Activated B cell treated with CpG ODN at 0.5 μM for 24 hours (primary cell): ENCODE results near the gene SH3D19. TPM values are rescaled to one million over a fixed set of nuclear protein-coding genes. Genes with fewer than 3 reads are reported as not detected.

Experiments
- ATAC-seq: fragments of 200-7000 bp; cut with Tn5 transposase; one replicate; pipeline ENCODE4 v1.10.0; 2021; ENCODE audit warnings: low read depth, mild to moderate bottlenecking, moderate library complexity
- CTCF ChIA-PET: fragments of 350-600 bp; sonication (Branson Sonifier 250); formaldehyde crosslinking; loops from one replicate; lab custom pipeline; 2021; ENCODE audit warnings: antibody characterized with exemption; lab: Charles Lee
- POLR2A ChIA-PET: fragments of 350-600 bp; sonication (Branson Sonifier 250); formaldehyde crosslinking; loops from one replicate; lab custom pipeline; 2021; ENCODE audit warnings: antibody characterized with exemption; lab: Charles Lee
- DNase-seq: peaks from one replicate; pipeline ENCODE4 v3.0.0; 2022
- H3K27ac Mint-ChIP-seq: one replicate; pipeline ENCODE4 v1.8.0; 2020; ENCODE audit warnings: mixed read lengths
- H3K27me3 Mint-ChIP-seq: one replicate; pipeline ENCODE4 v1.8.0; 2021; ENCODE audit warnings: mixed read lengths
- H3K36me3 Mint-ChIP-seq: one replicate; pipeline ENCODE4 v1.8.0; 2021; ENCODE audit warnings: low read depth, mixed read lengths
- H3K4me1 Mint-ChIP-seq: one replicate; pipeline ENCODE4 v1.8.0; 2021; ENCODE audit warnings: mixed read lengths
- H3K4me3 Mint-ChIP-seq: one replicate; pipeline ENCODE4 v1.8.0; 2020; ENCODE audit warnings: mild to moderate bottlenecking, mixed read lengths
- H3K9me3 Mint-ChIP-seq: one replicate; pipeline ENCODE4 v1.8.0; 2020; ENCODE audit warnings: mixed read lengths
- CTCF ChIP-seq: fragments of 200-600 bp; IDR thresholded peaks from one replicate; pipeline ENCODE4 v1.8.0; 2022; ENCODE audit warnings: antibody characterized with exemption, mild to moderate bottlenecking
- intact Hi-C: fragments of 100-400 bp; cut with micrococcal nuclease; formaldehyde crosslinking; loops from one replicate; pipeline ENCODE4 v1.15.1; 2024
- total RNA-seq: library from RNA; stranded (reverse); gene quantifications from 2 replicates; pipeline ENCODE4 v1.2.3, GENCODE V29; 2022

Gene SH3D19
- total RNA-seq, 1 donor from 2014 or later, result not detected

- H3K27ac Mint-ChIP-seq, result no peak overlapping the region
- peaks cover 17% of the 10 kb centered on the region for H3K27me3 Mint-ChIP-seq
- no peak for TF ChIP-seq CTCF
- ChIA-PET POLR2A (no interaction called here), CTCF (no interaction called here)
- no peak for ATAC-seq
- no peak for DNase-seq
- intact Hi-C loops, result no loop called here
- H3K9me3 Mint-ChIP-seq, result no peaks in the 10 kb centered on the region
- H3K36me3 Mint-ChIP-seq, result no peaks in the 10 kb centered on the region
- H3K4me1 Mint-ChIP-seq, result no peaks in the 10 kb centered on the region
- H3K4me3 Mint-ChIP-seq, result no peak overlapping the region
Measured at GRCh38 chr4:151169900-151170299, 155.5 kb downstream of the SH3D19 start.

- Mint-ChIP-seq H3K27ac (no peak overlapping the region), H3K4me1 (no peaks in the 10 kb centered on the region), H3K36me3 (no peaks in the 10 kb centered on the region), H3K9me3 (no peaks in the 10 kb centered on the region), H3K27me3 (peaks cover 15% of the 10 kb centered on the region), H3K4me3 (no peak overlapping the region)
- DNase-seq (no peak), ATAC-seq (no peak)
- intact Hi-C loops, result no loop called here
- TF ChIP-seq CTCF, result no peak
- POLR2A ChIA-PET, result no interaction called here
- CTCF ChIA-PET, result no interaction called here
Measured at GRCh38 chr4:151169223-151169622, 156.2 kb downstream of the SH3D19 start.

- ATAC-seq (no peak), DNase-seq (no peak)
- CTCF ChIA-PET, result no interaction called here
- H3K36me3 Mint-ChIP-seq, result no peaks in the 10 kb centered on the region
- no peak overlapping the region for H3K4me3 Mint-ChIP-seq
- POLR2A ChIA-PET, result no interaction called here
- no peaks in the 10 kb centered on the region for H3K9me3 Mint-ChIP-seq
- peaks cover 14% of the 10 kb centered on the region for H3K27me3 Mint-ChIP-seq
- H3K4me1 Mint-ChIP-seq, result no peaks in the 10 kb centered on the region
- H3K27ac Mint-ChIP-seq, result no peak overlapping the region
- intact Hi-C loops, result no loop called here
- no peak for TF ChIP-seq CTCF
Measured at GRCh38 chr4:151167561-151167960, 157.8 kb downstream of the SH3D19 start.

DNA sequence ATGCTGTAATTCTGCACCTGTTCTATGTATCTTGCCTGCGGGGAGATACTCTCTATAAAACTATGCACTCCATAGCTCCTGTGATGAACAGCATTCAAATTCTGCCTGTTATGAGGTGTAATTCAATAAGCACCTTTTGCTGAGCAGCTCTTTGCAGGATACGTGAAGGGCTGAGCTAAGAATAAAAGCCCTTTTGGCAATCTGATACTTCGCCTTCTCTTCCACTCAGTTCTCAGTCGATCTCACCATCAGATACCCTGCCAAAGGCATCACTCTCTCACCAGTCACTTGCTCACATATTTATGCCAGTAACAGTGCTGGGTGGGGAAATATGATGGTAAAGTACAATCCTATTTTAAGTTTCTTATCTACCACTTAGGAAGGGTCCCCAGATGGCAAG lies 158.8 kb downstream of the SH3D19 start:
- ATAC-seq (no peak), DNase-seq (no peak)
- ChIA-PET CTCF (no interaction called here), POLR2A (no interaction called here)
- no peaks in the 10 kb centered on the region for H3K36me3 Mint-ChIP-seq
- intact Hi-C loops, result no loop called here
- H3K9me3 Mint-ChIP-seq, result no peaks in the 10 kb centered on the region
- no peaks in the 10 kb centered on the region for H3K4me1 Mint-ChIP-seq
- H3K27ac Mint-ChIP-seq, result no peak overlapping the region
- peaks cover 14% of the 10 kb centered on the region for H3K27me3 Mint-ChIP-seq
- no peak for TF ChIP-seq CTCF
- H3K4me3 Mint-ChIP-seq, result no peak overlapping the region

GRCh38 chr4:151165205-151166000 lies 160.0 kb downstream of the SH3D19 start:
- CTCF ChIA-PET, result no interaction called here

More at GRCh38 chr4:151165205-151166000, 160.0 kb downstream of the SH3D19 start:
- POLR2A ChIA-PET, result no interaction called here
- ATAC-seq (no peak), DNase-seq (no peak)
- no peak for TF ChIP-seq CTCF
- H3K4me1 Mint-ChIP-seq, result no peaks in the 10 kb centered on the region
- H3K4me3 Mint-ChIP-seq, result no peak overlapping the region
- intact Hi-C loops, result no loop called here
- no peaks in the 10 kb centered on the region for H3K36me3 Mint-ChIP-seq
- H3K9me3 Mint-ChIP-seq, result no peaks in the 10 kb centered on the region
- H3K27me3 Mint-ChIP-seq, result peaks cover 14% of the 10 kb centered on the region
- no peak overlapping the region for H3K27ac Mint-ChIP-seq
